Umbilical cord (tissue), 2 donors: ENCODE data around the gene CFAP99. TPM values are rescaled to one million over a fixed set of nuclear protein-coding genes. Genes with fewer than 3 reads are reported as not detected.

Source experiments
- DNase-seq: peaks from one replicate; pipeline ENCODE4 v3.0.0-alpha.2; 2015; ENCODE audit warnings: low spot score
- total RNA-seq: library from RNA; depleted of rRNA; stranded (reverse); fragments of >200 nt; gene quantifications from one replicate; pipeline ENCODE4 v1.2.3, GENCODE V29; 2014; ENCODE audit warnings: low replicate concordance; ENCODE audit not compliant: insufficient read depth

Gene CFAP99
- total RNA-seq, 1 donor from 2014 or later: not detected

DNA sequence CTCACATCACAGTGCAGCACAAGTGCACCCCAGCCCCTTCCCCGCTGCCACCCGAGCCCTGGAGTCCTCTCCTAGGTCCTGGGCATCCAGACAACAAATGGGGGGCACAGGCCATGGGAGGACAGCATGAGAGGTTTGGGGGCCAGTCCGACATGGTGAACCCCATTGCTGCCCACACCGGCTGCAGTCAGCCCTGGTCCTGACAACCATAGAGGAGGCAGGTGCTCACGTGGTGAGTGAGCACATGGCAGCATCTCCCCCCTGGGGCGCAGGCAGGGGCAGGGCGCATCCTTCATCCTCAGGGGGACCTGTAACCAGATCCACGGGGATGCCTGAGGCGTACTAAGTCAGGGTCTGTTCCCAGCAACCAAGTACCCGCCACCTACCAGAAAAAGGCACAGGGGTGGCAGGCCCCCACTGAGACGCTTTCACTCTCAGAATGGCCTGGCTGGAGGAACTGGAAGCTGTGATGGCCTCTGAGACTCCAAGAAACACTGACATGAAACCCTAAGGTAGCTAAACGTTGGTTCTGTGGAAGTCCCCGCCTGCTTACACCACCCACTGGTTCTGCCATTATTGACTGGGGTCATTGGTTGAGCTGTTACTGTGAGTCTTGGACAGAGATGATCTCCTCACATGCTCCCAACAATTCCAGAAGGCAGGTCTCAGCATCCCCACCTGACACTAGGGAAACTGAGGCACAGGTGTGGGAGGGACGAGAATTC lies 6.8 kb upstream of the CFAP99 start:
- DNase-seq: no peak

DNA sequence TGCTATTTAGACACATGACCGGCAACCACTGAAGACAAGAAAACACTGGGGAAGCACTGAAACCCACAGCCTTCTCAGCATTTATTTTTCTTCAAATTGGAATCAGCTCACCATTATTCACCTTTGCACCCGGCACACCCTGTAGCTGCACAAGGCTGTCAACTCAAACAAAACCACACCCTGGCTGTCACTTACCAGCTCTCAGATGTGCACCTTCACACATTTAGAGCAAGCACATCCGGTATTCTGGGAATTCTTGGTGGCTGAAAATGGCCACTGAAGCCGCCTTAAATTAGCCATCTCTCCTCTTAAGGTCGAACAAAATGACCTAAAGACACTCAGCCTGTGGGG lies 6.2 kb upstream of the CFAP99 start:
- DNase-seq: no peak

DNA sequence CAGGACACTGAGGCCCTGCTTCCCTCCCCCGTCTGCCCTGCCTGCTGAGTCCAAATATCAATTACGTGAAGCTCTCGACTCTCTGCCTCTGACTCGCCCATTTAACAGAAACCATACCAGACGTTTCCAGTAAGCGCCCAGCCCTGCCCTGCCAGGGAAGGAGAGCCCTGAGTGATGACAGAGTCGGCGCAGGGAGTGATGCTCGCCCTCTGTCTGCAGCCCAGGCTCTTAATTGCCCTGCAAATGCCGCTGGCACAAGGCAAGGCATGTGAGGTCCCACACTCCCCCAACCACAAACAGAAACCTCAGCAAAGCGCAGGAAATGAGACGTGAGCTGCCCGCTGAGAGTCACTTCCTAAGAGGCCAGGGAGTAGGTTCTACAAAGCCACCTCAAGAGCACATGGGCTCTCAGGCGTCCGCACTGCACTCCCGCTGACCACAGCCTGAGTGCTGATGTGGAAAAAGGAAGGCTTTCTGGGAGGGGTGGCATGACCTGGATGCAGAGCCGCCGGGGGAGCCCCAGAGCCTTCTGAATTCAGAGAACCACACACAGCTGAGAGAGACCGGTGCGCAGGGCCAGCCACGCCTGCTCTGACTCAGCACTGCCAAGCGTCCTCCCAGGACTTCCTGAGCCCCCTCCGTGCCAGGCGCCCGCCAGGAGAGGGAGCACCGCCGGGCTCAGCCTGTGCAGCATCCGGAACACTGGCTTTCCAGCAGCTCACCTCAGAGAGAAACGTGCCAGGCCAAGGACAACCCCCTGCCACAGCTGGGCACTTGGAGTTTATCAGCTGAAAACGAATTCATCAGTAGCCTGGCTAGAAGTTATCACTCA lies 5.7 kb upstream of the CFAP99 start:
- DNase-seq: peak; percentile 81

DNA sequence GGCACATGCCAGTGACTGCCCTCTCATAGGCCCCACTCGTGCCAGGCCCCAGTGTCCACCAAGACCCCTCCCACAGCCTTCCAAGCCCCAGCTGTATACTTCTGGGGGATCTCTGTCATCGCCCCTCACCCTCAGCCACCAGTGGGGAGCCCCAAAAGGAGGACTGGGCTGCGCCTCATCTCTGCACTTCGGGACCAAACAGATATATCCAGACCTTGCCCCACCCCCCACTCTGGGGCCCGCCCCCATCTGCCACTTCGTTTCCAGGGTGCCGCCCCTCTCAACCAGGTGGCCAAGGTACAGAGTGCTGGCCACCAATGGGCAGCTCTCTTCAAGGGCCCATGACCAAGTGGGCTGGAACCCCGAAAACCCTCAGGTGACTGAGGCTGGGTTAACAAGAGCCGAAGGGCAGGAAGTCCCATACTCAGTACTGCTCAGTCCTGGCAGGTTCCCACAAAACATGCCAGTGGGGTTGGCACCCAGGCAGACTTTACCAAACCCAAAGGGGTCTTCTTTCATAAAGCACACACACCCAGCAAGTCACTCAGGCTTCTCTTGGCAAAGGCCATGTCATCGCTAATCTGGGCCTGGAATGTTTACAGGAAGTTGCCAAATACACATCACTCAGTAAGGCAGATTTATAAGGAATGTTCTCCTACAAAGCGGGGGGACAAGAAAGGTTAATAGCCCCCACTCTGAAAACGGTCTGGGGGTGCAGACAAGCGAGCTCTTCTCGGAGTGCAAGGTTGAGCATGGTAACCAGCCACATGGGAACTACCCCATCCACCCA lies 4.7 kb upstream of the CFAP99 start:
- no peak for DNase-seq

DNA sequence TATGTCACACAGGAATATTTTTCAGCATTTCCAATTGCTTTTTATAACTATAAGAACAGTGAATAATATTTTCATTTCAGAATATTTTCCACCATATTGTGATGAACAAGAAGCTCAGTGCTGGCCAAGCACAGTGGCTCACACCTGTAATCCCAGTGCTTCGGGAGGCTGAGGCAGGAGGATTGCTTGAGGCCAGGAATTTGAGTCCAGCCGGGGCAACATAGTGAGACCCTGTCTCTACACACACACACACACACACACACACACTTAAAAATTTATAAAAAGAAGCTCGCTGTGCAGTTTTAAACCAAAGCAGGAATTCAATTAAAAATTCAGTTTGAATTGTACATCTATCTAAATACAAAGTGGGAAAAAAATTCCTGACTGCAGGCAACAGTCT lies 3.5 kb upstream of the CFAP99 start:
- DNase-seq: no peak

DNA sequence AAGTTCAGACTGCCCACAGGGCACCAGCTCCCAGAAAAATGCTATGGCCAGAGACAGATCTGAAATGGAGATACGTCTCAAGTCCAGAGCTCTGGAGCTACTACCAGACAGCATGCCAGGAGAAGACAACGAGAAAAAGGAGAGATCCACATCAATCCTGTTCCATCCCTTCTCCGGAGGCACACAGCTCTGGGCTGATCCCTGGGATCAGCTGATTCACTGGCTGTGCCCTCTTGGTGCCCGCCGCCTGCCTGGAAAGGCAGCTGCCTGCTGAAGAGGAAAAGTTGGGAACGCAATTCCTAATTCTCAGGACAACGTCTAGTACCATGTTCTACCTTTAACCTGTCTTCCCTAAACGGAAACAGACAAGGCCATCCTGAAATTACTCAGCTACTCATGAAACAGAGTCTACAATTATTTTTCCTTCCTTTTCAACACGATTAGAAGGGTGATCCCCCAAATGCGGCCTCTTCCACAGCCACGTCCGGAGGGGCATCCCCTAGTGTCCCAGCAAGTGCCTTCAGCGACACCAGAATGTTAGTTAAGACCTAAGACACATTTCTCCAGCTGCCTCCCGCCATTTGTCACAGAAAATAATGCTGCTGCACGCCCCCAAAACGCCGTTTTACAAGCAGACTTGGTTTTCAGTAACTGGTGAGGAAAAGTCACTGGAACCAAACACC lies 2.7 kb upstream of the CFAP99 start:
- no peak for DNase-seq

DNA sequence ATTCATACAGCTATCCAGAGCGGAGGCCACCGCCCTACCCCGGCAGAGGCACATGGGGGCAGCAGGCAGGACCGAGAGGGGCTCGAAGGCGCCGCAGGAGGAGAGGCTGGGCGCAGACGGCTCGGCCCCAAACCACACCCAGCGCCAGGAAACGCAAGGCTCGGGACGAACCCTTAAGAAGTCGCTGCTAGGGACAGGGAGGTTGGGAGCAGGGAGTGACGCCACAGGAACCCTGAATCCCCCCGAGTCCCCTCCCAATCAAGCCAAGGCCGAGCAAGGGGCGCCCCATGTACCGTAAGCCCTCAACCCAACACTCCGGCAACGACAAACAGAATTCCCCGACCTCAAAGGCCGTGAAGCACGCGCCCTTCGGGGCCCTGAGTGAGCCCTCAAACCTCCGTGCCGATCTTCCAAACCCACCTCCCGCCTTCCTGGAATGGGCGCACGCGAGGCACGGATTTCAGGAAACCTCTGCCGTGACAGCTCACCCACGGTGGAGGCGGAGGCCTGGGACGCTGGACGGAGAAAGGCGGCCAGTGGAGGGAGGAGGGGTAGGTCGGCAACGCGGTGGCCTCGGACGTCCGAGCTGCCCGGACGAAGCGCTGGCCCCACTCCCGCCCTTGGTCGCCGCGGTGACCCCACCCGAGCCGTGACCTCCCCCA lies 2.1 kb upstream of the CFAP99 start:
- no peak for DNase-seq

DNA sequence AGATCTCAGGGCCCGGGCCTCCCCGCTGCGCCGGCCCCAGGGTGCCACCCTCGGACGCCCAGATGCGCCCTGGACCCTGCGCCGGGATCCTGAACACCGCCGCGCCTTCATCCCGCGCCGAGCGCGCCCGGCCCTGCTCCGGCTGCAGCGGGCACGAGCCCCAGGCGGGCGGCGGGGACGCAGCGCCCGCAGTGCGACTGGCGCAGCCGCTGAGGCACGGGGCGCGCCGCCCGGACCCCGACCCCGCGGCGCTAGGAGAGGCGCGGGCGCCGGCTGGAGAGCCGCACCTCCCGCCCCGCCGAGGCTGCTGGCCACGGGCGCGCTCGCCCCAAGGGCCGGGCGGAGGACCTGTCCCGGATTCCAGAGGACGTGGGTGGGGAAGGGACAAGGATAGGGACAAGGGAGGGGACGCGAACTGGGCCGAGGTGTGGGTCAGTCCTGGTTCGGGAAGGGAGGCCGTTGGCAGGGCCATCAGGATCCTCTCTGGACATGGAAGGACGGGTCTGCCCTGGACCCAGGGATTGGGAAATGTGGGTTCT lies 1.5 kb upstream of the CFAP99 start:
- no peak for DNase-seq

DNA sequence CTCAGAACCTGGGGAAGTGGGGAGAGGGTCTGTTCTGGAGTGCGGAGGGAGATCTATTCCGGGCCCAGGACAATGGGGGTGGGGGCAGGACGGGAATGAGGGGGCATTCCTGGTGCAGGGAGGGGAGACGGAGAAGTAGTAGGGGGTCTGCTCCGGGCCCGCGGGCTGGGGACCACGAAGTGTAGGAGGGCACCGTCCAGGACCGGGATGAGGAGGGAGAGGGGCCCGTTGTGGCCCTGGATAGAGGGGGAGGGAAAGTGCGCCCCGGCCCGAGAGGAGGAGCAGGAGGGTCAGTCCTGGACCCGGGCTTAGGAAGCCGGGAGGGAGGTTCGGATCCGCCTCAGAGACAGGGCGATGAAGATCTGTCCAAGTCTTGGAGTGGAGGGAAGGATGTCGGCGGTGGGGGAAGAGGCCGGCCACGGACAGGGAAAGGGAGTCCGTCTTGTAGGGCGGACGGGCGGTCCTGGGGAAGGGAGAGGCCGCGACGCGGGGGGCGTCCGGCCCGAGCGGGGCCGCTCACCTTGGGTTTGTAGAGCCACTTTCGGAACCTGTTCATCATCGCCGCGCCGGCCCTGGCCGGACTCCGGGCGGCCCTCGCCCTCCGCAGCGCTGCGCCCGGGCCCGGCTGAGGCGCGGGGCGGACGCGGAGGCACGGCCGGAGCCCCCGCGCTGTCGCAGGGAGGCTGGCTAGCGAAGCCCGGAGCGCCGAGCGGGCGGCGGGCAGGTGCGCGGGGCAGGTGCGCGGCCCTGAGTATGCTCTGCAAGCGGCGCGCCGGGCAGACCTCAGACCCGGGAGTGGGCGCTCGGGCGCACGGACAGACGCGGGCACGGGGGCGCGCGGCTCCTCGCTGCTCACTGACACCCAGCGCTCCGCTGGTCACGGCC lies 748 bp upstream of the CFAP99 start, which contains the start of gene ZFYVE28:
Gene ZFYVE28 (minus strand): TSS at position 881 of the 885 bp plus-strand sequence. CDS start 322 bp downstream, at position 559.
- DNase-seq: no peak

DNA sequence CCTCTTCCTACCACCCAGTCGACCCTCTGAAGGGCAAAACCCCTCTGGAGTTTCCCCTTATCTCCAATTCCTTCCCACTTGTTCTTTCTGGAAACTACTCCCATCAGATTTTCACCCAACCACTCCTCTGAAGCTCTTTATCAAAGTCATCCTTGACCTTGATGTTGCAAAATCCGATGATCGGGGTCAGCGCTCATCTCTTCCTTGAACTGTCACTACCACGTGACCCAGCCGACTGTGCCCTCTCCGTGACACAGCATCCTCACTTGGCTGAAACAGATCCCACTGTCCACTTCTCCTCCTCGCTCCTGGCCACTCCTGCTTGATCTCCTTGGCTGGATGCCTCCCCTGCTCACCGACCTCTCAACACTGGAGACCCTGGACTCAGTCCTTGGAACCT lies 1.1 kb downstream of the CFAP99 start:
- no peak for DNase-seq

DNA sequence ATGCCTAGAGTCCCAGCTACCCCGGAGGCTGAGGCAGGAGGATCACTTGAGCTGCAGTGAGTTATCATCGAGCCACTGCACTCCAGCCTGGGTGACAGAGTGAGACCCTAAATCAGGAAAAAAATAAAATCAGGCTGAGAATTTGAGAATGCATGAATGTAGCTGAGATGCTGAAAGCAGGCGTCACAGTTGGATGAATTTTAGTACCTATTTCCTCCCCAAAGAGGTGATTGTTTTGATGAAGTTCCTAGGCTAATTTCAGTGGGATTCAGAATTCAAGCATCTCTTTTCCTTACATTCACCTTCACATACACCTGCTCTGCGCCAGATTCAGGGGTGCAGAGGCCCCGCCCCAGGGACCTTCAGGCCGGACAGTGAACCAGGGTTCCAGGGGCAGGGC lies 3.2 kb downstream of the CFAP99 start:
- no peak for DNase-seq

DNA sequence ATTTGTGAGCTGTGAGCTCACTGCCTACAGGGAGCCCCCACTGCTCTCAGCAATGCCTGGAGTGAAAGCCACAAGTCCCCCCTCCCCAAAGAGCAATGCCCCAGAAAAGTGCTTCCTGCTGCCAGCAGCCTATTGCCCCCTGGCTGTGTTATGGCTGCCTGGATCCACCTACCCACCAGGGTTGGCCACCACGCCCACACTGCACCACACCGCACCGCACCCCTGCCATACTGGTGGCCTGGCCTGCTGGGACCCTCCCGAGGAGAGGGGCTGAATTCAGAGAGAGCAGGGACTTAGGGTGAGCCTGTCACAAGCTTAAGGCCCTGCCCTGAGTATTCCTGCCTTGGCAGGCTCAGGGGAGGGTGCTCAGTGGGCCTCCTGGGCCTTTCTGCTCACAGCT lies 4.3 kb downstream of the CFAP99 start:
- no peak for DNase-seq

DNA sequence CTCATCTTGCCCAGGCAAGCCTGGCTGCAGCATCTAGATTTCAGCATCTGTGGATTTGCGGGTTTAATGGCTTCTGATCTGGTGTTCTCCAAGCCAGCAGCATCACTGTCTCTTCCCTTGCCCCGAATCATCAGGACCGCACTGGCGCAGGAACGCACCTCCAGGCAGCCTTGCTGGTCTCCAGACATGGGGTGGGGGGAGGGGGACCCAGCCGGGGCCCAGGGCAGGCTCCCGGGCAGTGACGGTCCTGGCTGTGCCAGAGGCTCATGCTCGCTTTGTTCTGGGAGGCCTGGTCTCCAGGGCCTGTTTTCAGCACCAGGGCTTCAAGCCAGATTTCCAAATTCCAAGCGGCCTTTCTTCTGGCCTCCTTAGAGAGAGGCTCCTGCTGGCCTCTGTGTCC lies 4.9 kb downstream of the CFAP99 start:
- no peak for DNase-seq

DNA sequence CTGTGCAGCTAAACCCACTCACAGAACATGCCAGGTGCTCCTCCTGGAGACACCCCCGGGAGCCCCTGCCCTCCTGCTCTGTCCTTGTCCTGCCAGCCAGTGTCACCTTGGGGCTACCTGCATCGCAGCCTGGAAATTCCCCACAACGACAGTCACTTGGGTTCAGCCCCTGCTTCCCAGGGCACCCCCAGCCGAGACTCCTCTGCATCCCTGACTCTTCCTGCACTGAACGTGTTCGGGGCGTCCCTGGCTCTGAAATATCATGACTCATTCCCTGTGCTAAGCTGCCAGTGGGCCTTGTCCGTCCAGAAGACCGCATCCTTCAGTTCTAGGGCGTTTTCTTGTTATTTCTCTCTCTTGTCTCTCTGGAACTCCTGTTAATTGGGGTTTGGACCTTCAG lies 5.8 kb downstream of the CFAP99 start:
- peak; percentile 61 for DNase-seq

DNA sequence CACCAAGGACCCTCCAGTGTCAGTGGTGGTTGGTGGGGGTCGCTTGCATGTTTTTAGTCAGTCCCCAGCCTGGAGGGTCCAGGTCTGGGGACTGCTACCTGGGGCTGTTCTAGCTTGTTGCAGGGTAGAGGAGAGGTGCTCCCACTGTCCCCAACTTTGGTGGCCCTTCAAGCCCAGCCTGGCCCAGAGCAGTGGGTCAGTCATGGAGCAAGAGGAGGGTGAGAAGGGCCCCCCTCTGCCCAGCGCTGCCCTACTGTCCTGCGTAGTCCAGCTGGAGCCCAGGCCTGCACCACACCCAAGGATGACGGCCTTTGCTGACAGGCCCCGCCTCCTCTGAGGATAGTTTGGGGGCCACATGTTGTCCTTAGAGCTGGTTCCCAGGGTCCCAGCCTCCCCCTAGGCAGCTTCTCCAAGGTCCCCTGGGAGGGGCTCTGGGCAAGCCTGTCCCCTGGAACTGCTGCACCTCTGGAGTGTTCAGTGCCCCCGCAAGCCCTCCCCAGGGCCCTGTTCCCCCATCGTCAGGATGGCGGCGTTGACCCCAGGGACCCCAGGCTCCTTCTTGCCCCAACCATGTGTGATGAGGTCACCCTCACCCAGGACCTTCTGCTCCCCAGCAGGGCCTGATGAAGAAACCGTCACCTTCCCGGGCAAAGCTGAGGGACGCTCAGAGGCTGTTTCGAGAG lies 6.8 kb downstream of the CFAP99 start:
- DNase-seq: no peak

DNA sequence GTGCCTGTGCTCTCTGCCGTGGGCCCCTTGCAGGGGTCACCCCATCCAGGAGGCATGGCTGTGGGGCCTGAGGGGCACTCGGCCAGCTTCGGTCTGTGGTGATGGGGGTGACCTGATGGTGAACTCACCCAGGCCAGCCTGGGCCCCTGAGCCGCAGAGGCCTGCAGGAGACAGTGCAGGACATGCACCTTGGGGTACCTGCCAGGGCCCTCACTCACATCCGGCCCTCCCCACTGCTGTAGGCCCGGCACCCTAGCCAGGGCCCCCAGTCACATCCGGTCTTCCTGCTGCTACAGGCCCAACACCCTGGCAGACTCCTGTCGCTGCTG lies 7.3 kb downstream of the CFAP99 start:
- no peak for DNase-seq

DNA sequence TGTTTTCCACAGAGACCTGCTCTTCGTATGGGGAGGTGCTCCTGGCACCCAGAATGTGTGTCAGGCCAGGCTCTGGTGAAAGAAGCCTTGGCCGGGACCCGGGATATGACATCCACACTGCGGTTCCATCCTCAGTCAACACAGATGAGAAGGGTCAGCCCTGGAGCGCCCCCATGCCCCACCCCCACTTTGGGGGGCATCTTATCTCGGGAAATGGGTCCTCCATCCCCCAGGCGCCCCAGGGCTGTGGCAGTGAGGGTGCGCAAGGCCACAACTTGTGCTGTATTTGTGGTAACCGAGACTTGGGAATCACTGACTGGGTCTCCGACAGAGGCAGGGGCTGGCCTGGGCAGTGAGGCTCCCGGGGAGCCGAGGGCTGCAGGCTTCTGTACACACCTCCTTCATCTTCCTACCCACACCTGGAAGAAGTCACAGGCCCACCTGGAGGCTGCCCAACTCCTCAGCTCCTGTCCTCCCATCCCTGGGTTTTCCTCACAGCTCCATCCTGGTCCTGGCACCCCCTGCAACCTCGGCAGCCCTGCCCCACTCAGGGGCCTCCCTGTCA lies 8.0 kb downstream of the CFAP99 start:
- no peak for DNase-seq

DNA sequence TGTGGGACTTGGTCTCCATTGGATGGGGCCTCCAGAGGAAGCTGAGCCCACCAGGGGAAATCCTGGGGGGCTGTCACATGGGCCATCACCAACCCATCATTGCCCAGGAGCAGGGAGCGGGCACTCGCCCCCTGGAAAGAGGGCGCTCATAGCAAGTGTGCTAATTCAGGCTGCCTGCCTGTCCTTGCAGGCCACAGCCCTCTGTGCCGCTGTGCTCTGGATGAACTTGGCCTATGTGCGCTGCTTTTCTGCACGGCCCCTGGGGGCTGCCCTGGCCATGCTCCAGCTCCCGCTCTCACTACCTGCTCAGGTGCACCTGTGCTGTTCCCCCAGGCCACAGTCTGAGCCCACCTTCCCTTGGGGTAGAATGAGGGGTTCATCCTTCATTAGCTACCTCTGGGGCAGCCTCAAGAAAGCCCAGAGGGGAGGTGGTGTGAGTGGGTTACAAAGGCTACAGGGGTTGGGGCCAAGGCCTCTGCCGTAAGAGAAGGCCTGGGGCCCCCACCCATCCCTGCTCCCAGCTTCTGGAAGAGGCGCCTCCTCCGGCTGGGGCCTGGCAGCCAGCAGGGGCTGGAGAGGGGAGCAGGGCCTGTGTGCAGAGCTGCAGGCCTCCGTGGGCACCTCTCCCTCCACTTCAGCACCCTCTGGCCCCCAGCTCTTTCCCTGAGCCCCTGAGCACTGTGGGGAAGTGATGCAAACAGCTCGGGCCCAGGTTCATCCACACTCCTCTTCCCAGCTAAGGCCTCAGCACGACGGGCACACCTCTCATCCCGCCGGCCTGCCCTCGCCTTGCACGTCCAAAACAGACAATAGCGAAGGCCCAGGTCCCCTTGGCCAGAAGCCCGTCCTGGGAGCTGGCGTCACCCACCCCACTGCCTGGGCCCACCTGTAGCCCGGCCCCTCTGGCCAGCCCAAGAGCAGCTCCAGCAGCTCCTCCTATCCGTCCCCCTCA lies 8.9 kb downstream of the CFAP99 start:
- no peak for DNase-seq
